ENCODE results near the gene OBP2B.

- TF ChIP-seq, protein P1, sequence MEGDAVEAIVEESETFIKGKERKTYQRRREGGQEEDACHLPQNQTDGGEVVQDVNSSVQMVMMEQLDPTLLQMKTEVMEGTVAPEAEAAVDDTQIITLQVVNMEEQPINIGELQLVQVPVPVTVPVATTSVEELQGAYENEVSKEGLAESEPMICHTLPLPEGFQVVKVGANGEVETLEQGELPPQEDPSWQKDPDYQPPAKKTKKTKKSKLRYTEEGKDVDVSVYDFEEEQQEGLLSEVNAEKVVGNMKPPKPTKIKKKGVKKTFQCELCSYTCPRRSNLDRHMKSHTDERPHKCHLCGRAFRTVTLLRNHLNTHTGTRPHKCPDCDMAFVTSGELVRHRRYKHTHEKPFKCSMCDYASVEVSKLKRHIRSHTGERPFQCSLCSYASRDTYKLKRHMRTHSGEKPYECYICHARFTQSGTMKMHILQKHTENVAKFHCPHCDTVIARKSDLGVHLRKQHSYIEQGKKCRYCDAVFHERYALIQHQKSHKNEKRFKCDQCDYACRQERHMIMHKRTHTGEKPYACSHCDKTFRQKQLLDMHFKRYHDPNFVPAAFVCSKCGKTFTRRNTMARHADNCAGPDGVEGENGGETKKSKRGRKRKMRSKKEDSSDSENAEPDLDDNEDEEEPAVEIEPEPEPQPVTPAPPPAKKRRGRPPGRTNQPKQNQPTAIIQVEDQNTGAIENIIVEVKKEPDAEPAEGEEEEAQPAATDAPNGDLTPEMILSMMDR (IDR thresholded peaks at IDR 0.05; ENCODE audit: low read length) = peak; percentile 70
- no peak for TF ChIP-seq EZH2 (IDR thresholded peaks at IDR 0.05; ENCODE audit: borderline replicate concordance, low read length)
These were observed 48.1 kb downstream of the OBP2B start for GRCh38 chr9:133160742-133161546.
